ENCODE results near the gene SCG5.

Gene SCG5

GRCh38 chr15:32743411-32744140 is 102.1 kb downstream of the SCG5 start:
- TF ChIP-seq SIN3A (IDR thresholded peaks at IDR 0.05; ENCODE audit: borderline replicate concordance, insufficient read depth, low read length) (peak; percentile 52; the same call in 1 of the 2 replicates), FOXP2 (optimal IDR thresholded peaks at IDR 0.05; ENCODE audit: borderline replicate concordance, extremely low read depth, extremely low read length, insufficient read depth) (no peak)

DNA sequence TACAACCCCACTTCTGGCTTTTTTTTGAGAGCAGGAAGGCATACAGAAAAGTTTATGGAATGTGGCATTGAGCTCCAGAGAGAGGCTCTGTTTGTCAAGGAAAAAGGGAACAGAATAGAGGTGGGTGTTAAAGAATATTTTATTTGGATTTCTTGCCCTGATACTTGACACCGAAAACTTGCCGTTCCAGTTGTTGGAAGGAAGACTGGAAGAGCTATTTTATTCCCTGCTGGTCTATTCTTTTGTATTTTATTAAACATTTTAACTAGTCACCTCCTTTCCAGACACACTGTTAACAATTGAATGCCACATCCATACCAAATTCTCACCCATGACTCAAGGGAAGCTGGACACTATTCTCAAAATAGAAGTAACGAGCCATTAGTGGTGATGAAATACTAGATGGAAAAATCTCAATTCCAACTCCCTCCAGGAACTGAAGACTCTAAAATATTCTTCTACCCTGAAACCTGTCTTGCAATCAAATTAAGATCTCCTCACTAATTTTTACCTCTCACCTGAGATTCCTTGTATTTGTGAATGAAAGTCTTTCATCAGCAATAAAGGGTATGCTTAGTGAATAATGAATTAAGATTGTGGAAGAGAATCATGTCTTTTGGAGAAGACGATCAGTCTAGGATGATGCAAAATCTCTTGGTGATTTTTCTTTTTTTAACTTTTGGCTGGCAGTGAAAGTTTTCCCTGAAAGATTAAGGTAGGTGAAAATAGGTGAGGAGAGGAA is 104.8 kb downstream of the SCG5 start:
- no peak for TF ChIP-seq POLR2AphosphoS5 (IDR thresholded peaks at IDR 0.05; ENCODE audit: low read depth, low read length)
- no peak for TF ChIP-seq SIN3A (IDR thresholded peaks at IDR 0.05; ENCODE audit: borderline replicate concordance, insufficient read depth, low read length)
- TF ChIP-seq REST (IDR thresholded peaks at IDR 0.05; ENCODE audit: insufficient read depth in 1 of 2, low read depth in 2 of 2, low read length in 2 of 2): no peak
- TF ChIP-seq TAF1 (IDR thresholded peaks at IDR 0.05; ENCODE audit: borderline replicate concordance, insufficient read depth, low read length): no peak
- no peak for TF ChIP-seq FOXP2 (optimal IDR thresholded peaks at IDR 0.05; ENCODE audit: borderline replicate concordance, extremely low read depth, extremely low read length, insufficient read depth)
